GM23338 (cell line): Measurements from ENCODE around the gene CNOT4. TPM values are rescaled to one million over a fixed set of nuclear protein-coding genes. Genes with fewer than 3 reads are reported as not detected.

Experiments
- ATAC-seq: fragments of 200-7000 bp; cut with Tn5 transposase; 3 replicates; pipeline ENCODE4 v1.9.1; 2020
- DNase-seq: peaks from one replicate; pipeline ENCODE4 v3.0.0-alpha.2; 2015; ENCODE audit warnings: low spot score
- H2AFZ ChIP-seq: fragments of 200-600 bp; sonication (generic); 2 replicates; pipeline ENCODE4 v1.8.0; 2016; ENCODE audit warnings: antibody characterized with exemption, mild to moderate bottlenecking, moderate library complexity
- H3F3A ChIP-seq: fragments of 200-600 bp; sonication (generic); replicated peaks from 2 replicates; pipeline ENCODE4 v1.8.0; 2017; ENCODE audit warnings: antibody characterized with exemption, mixed run types, low read depth
- H3K27ac ChIP-seq: fragments of 200-600 bp; sonication (generic); 2 replicates; pipeline ENCODE4 v1.6.1; 2016; ENCODE audit warnings: low read depth
- H3K27me3 ChIP-seq: fragments of 200-600 bp; sonication (generic); 2 replicates; pipeline ENCODE4 v1.8.0; 2016; ENCODE audit warnings: mild to moderate bottlenecking, mixed run types, moderate library complexity; ENCODE audit not compliant: insufficient read depth
- H3K36me3 ChIP-seq: fragments of 200-600 bp; sonication (generic); 2 replicates; pipeline ENCODE4 v1.8.0; 2016; ENCODE audit warnings: mild to moderate bottlenecking; ENCODE audit not compliant: insufficient read depth
- H3K4me1 ChIP-seq: fragments of 200-600 bp; sonication (generic); 2 replicates; pipeline ENCODE4 v1.8.0; 2016; ENCODE audit warnings: mild to moderate bottlenecking, moderate library complexity; ENCODE audit not compliant: insufficient read depth
- H3K4me2 ChIP-seq: fragments of 200-600 bp; sonication (generic); 2 replicates; pipeline ENCODE4 v1.7.1; 2017; ENCODE audit warnings: mixed run types
- H3K4me3 ChIP-seq: fragments of 200-600 bp; sonication (generic); 2 replicates; pipeline ENCODE4 v1.6.1; 2016; ENCODE audit warnings: mixed run types
- H3K79me2 ChIP-seq: fragments of 200-600 bp; sonication (generic); replicated peaks from 2 replicates; pipeline ENCODE4 v1.8.0; 2017; ENCODE audit warnings: mild to moderate bottlenecking; ENCODE audit not compliant: insufficient read depth
- H3K9me2 ChIP-seq: fragments of 200-600 bp; sonication (generic); 2 replicates; pipeline ENCODE4 v1.8.0; 2017; ENCODE audit not compliant: insufficient read depth
- H4K20me1 ChIP-seq: fragments of 200-600 bp; sonication (generic); replicated peaks from 2 replicates; pipeline ENCODE4 v1.8.0; 2017; ENCODE audit warnings: mild to moderate bottlenecking; ENCODE audit not compliant: insufficient read depth
- H3K27ac Mint-ChIP-seq: 2 replicates; pipeline ENCODE4 v1.8.0; 2020; ENCODE audit warnings: inconsistent platforms, mild to moderate bottlenecking, moderate library complexity, mixed read lengths
- H3K27me3 Mint-ChIP-seq: 3 replicates; pipeline ENCODE4 v1.8.0; 2022; ENCODE audit warnings: low read depth, mild to moderate bottlenecking, moderate library complexity, mixed read lengths, inconsistent platforms; ENCODE audit not compliant: insufficient read depth, poor library complexity
- H3K36me3 Mint-ChIP-seq: 3 replicates; pipeline ENCODE4 v1.8.0; 2021; ENCODE audit warnings: low read depth, mild to moderate bottlenecking, inconsistent platforms, moderate library complexity, mixed read lengths
- H3K4me1 Mint-ChIP-seq: 3 replicates; pipeline ENCODE4 v1.8.0; 2020; ENCODE audit warnings: mild to moderate bottlenecking, inconsistent platforms, mixed read lengths
- H3K4me3 Mint-ChIP-seq: 3 replicates; pipeline ENCODE4 v1.8.0; 2021; ENCODE audit warnings: moderate library complexity, mild to moderate bottlenecking, inconsistent platforms, mixed read lengths
- H3K9me3 Mint-ChIP-seq: 3 replicates; pipeline ENCODE4 v1.8.0; 2020; ENCODE audit warnings: moderate library complexity, mild to moderate bottlenecking, inconsistent platforms, mixed read lengths
- CREB1 ChIP-seq: fragments of 250-450 bp; sonication (Bioruptor Pico); IDR thresholded peaks from 2 replicates; pipeline ENCODE4 v1.5.0; 2020; ENCODE audit warnings: low read depth, mild to moderate bottlenecking, moderate library complexity
- CTCF ChIP-seq, 2 experiments: fragments of 200-600 bp in 1 of 2; sonication (generic) in 1 of 2; conservative IDR thresholded peaks; 2 replicates each; pipeline versions ENCODE4 v1.5.1 to v1.6.1; 2016 to 2017; ENCODE audit warnings: antibody characterized with exemption in 2 of 2, low read depth in 2 of 2, mild to moderate bottlenecking in 2 of 2, moderate library complexity in 1 of 2
- ETS1 ChIP-seq: IDR thresholded peaks from 2 replicates; pipeline ENCODE4 v1.6.1; 2016; ENCODE audit warnings: antibody characterized with exemption
- EZH2 ChIP-seq: fragments of 200-600 bp; sonication (generic); IDR thresholded peaks from one replicate; pipeline ENCODE4 v1.8.0; 2017; ENCODE audit warnings: antibody characterized with exemption, mild to moderate bottlenecking, low read depth; ENCODE audit not compliant: unreplicated experiment
- EZH2phosphoT487 ChIP-seq: fragments of 200-600 bp; sonication (generic); IDR thresholded peaks from one replicate; pipeline ENCODE4 v1.8.1; 2018; ENCODE audit warnings: antibody characterized with exemption; ENCODE audit not compliant: unreplicated experiment
- JUNB ChIP-seq: IDR thresholded peaks from one replicate; pipeline ENCODE4 v1.6.1; 2016; ENCODE audit warnings: antibody characterized with exemption; ENCODE audit not compliant: unreplicated experiment
- NANOG ChIP-seq: IDR thresholded peaks from 2 replicates; pipeline ENCODE4 v1.6.1; 2016; ENCODE audit warnings: antibody characterized with exemption, borderline replicate concordance
- POLR2AphosphoS5 ChIP-seq: IDR thresholded peaks from 2 replicates; pipeline ENCODE4 v1.6.1; 2016; ENCODE audit warnings: antibody characterized with exemption, low read depth
- REST ChIP-seq: IDR thresholded peaks from one replicate; pipeline ENCODE4 v1.6.1; 2018; ENCODE audit warnings: antibody characterized with exemption; ENCODE audit not compliant: unreplicated experiment
- STAT1 ChIP-seq: IDR thresholded peaks from one replicate; pipeline ENCODE4 v1.6.1; 2016; ENCODE audit warnings: antibody characterized with exemption; ENCODE audit not compliant: unreplicated experiment
- ZNF114 ChIP-seq: fragments of 250-450 bp; sonication (Bioruptor Pico); IDR thresholded peaks from 2 replicates; pipeline ENCODE4 v1.5.0; 2020; ENCODE audit warnings: mild to moderate bottlenecking, moderate library complexity
- ZNF331 ChIP-seq: fragments of 250-450 bp; sonication (Bioruptor Pico); IDR thresholded peaks from 2 replicates; pipeline ENCODE4 v1.5.0; 2020; ENCODE audit warnings: low read depth, mild to moderate bottlenecking, moderate library complexity
- ZNF462 ChIP-seq: fragments of 250-450 bp; sonication (Bioruptor Pico); IDR thresholded peaks from 2 replicates; pipeline ENCODE4 v1.5.0; 2020; ENCODE audit warnings: mild to moderate bottlenecking, moderate library complexity
- polyA plus RNA-seq: library from polyadenylated mRNA; unstranded; fragments of >200 nt; fragmentation: Nextera tagmentation; extraction: Ambion mirVana; gene quantifications from 2 replicates; pipeline ENCODE4 v1.2.1, GENCODE V29; 2016
- total RNA-seq: library from RNA; depleted of rRNA; stranded (reverse); fragments of >200 nt; shearing (Covaris generic); gene quantifications from 2 replicates; pipeline ENCODE4 v1.2.3, GENCODE V29; 2014

The CNOT4 gene
- total and polyA plus RNA-seq, 2 experiments from 2014 or later: 18.9 to 26.2 TPM

- no peak for TF ChIP-seq ZNF462 (CRISPR knock-in tag)
These were observed 81.9 kb downstream of the CNOT4 start (continued) for GRCh38 chr7:135428011-135428410.

- Histone ChIP-seq H3K79me2 (peaks cover 44% of the 10 kb centered on the region), H3K9me2 (no peaks in the 10 kb centered on the region), H3K4me2 (peak overlapping the region; percentile 42; the same call in 1 of the 2 replicates), H4K20me1 (no peaks in the 10 kb centered on the region), H3K27ac (no peak overlapping the region), H3K27me3 (no peaks in the 10 kb centered on the region), H2AFZ (no peak overlapping the region), H3K36me3 (no peaks in the 10 kb centered on the region), H3F3A (no peaks in the 10 kb centered on the region), H3K4me1 (peaks cover 16% of the 10 kb centered on the region), H3K4me3 (no peak overlapping the region)
- H3K4me3 Mint-ChIP-seq: no peak overlapping the region
- H3K27ac Mint-ChIP-seq: peak overlapping the region; percentile 76
- no peaks in the 10 kb centered on the region for H3K36me3 Mint-ChIP-seq
- no peak for DNase-seq
- H3K4me1 Mint-ChIP-seq: peaks cover 24% of the 10 kb centered on the region
- ATAC-seq: no peak
- no peaks in the 10 kb centered on the region for H3K9me3 Mint-ChIP-seq
- H3K27me3 Mint-ChIP-seq: no peaks in the 10 kb centered on the region
- TF ChIP-seq ZNF114 (CRISPR knock-in tag): no peak
- TF ChIP-seq CREB1 (CRISPR knock-in tag): no peak
- TF ChIP-seq EZH2phosphoT487: no peak
- TF ChIP-seq STAT1: no peak
- TF ChIP-seq ZNF331 (CRISPR knock-in tag): no peak
- TF ChIP-seq REST: no peak
- TF ChIP-seq JUNB: no peak
- TF ChIP-seq EZH2: no peak
- TF ChIP-seq POLR2AphosphoS5: no peak
- TF ChIP-seq ETS1: no peak
- no peak for TF ChIP-seq NANOG
- TF ChIP-seq CTCF (conservative IDR thresholded peaks at IDR 0.05; ENCODE audit: low read depth in 2 of 2): no peak
These were observed 82.7 kb downstream of the CNOT4 start for GRCh38 chr7:135427166-135427565.
